ENCODE results near the gene POMC. TPM values are rescaled to one million over a fixed set of nuclear protein-coding genes. Genes with fewer than 3 reads are reported as not detected.
"Not testable (repeated sequence)": the region's sequence is repeated elsewhere in the genome, so short reads cannot be mapped to it uniquely, and the experiment has no call there.

Gene POMC
- total RNA-seq, 1 donor from 2014 or later, result 3.9 TPM

DNA sequence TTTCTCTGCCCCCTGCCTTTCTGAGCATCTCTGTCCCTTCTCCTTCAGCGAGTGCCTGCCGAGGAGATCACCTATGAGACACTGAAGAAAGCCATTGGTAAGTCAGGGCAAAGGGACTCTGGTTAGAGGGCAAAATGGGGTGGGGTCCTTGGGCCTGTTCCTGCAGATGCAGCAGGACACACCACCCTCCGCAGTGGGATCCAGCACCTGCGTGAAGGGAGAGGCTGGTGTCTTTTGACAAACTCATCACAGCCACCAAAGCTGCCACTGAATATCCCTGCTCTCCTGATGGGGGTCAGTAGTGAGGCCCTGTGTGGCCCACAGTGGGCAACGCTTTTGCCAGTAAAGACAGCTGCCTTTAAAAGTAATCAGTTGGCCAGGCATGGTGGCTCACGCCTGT, 18.7 kb downstream of the POMC start:
- H3K4me1 ChIP-seq, result no peaks in the 10 kb centered on the region
- ATAC-seq (no peak), DNase-seq (no peak)
- no peak overlapping the region for H3K27ac ChIP-seq
- no peaks in the 10 kb centered on the region for H3K27me3 ChIP-seq (ENCODE audit: low read depth)
- intact Hi-C loops (cut with DNase I), result no loop called here
- no peak overlapping the region for H3K4me3 ChIP-seq
- TF ChIP-seq, protein P1, sequence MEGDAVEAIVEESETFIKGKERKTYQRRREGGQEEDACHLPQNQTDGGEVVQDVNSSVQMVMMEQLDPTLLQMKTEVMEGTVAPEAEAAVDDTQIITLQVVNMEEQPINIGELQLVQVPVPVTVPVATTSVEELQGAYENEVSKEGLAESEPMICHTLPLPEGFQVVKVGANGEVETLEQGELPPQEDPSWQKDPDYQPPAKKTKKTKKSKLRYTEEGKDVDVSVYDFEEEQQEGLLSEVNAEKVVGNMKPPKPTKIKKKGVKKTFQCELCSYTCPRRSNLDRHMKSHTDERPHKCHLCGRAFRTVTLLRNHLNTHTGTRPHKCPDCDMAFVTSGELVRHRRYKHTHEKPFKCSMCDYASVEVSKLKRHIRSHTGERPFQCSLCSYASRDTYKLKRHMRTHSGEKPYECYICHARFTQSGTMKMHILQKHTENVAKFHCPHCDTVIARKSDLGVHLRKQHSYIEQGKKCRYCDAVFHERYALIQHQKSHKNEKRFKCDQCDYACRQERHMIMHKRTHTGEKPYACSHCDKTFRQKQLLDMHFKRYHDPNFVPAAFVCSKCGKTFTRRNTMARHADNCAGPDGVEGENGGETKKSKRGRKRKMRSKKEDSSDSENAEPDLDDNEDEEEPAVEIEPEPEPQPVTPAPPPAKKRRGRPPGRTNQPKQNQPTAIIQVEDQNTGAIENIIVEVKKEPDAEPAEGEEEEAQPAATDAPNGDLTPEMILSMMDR (IDR thresholded peaks at IDR 0.05), result no peak
- no peaks in the 10 kb centered on the region for H3K36me3 ChIP-seq
- H3K9me3 ChIP-seq, result no peaks in the 10 kb centered on the region

DNA sequence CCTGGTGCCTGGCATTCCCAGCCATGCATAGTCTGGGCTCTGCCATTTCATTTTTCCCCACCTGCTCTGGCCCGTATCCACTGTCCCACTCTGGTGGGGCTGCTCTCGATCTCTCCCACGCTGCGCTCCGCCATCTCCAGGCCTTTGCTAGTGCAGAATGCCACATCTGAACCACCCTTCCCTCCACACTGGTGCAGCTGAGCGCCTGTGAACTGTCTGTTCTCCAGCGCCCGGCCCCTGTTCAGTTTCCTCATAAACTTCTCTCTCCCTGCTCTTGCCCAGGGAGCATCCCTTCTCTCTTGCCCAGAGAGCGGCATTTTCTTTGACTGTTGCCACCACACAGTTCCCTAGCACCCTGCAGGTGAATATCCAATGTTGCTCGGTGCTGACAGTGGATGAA, 21.5 kb downstream of the POMC start:
- H3K27me3 ChIP-seq (ENCODE audit: low read depth), result no peaks in the 10 kb centered on the region
- TF ChIP-seq, protein P1 (IDR thresholded peaks at IDR 0.05), result no peak
- no peak overlapping the region for H3K4me3 ChIP-seq
- H3K27ac ChIP-seq, result no peak overlapping the region
- no peaks in the 10 kb centered on the region for H3K9me3 ChIP-seq
- H3K4me1 ChIP-seq, result no peaks in the 10 kb centered on the region
- intact Hi-C loops (cut with DNase I), result no loop called here
- ATAC-seq, result no peak
- DNase-seq, result no peak
- H3K36me3 ChIP-seq, result no peaks in the 10 kb centered on the region

DNA sequence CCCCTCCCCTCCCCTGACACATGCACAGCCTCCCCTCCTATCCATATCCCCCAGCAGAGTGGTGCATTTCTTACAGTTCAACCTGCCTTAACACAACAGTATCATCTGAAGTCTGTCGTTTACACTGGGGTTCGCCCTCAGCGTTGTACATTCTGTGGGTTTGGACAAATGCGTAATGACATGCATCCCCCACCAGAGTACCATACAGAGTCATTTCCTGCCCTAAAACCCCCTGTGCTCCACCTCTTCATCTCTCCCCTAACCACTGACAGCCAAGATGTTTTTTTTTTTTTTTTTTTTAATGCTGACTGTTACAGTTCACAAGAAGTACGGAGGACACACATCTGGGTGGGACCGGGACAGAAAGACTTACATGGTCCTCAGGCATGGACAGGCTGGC, 22.6 kb downstream of the POMC start:
- Histone ChIP-seq H3K27ac (no peak overlapping the region), H3K9me3 (no peaks in the 10 kb centered on the region), H3K4me3 (no peak overlapping the region), H3K36me3 (no peaks in the 10 kb centered on the region), H3K27me3 (ENCODE audit: low read depth) (no peaks in the 10 kb centered on the region), H3K4me1 (no peaks in the 10 kb centered on the region)
- ATAC-seq (no peak), DNase-seq (no peak)
- intact Hi-C loops (cut with DNase I), result no loop called here
- TF ChIP-seq, protein P1 (IDR thresholded peaks at IDR 0.05), result no peak

DNA sequence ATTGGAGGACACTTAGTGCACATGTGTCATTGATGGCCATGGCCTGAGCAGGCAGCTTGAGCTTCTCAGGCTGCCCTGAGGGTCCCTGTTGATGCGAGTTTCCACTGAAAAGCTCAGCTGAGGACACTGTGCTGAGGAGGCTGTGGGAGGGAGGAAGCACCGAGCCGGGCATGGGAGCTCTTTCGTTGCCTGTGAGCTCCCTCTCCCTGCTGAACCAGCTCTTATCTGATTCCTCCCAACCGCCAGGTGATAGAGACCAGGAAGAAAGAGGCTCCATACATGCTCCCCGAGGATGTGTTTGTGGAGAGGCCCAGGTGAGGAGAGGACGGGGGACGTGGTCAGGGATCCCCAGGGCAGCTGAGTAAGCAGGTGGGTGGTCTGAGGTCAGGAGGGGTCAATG, 27.3 kb downstream of the POMC start:
- Histone ChIP-seq H3K4me3 (no peak overlapping the region), H3K27me3 (ENCODE audit: low read depth) (no peaks in the 10 kb centered on the region), H3K27ac (no peak overlapping the region), H3K9me3 (no peaks in the 10 kb centered on the region), H3K4me1 (no peaks in the 10 kb centered on the region), H3K36me3 (no peaks in the 10 kb centered on the region)
- TF ChIP-seq, protein P1 (IDR thresholded peaks at IDR 0.05), result no peak
- ATAC-seq (no peak), DNase-seq (no peak)
- intact Hi-C loops (cut with DNase I), result no loop called here

DNA sequence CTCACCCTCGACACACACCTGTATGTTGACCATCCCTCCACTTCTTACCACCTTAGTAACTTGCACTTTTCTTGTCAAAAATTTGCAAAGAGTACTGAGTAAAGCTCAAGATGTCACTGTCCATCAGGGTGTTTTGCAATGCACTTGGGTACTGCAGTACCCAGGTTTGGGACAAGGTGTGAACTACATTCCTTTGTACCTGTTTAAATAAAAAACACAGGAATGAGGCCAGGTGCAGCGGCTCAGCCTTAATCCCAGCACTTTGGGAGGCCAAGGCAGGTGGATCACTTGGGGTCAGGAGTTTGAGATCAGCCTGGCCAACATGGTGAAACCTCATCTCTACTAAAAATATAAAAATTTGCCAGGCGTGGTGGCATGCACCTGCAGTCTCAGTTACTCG, 27.8 kb downstream of the POMC start:
- H3K4me3 ChIP-seq, result not testable (repeated sequence)

DNA sequence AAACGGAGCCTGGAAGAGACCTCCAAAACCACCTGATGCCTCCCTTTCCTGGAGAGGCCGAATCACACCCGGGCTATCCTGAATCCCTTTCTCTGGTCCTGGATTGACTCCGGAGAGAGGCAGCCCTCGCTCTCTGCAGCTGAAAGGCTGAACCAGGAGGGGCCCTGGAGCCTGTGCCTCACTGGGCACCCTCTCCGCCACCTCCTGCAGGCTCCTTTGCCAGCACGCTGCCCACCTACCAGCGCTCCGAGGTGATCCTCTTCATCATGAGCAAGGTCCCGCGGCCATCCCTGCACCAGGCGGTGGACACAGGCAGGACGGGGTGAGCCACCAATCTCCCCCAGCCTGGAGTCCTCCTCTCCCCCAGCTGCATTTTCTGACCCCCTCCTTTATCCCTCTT, 35.7 kb downstream of the POMC start:
- Histone ChIP-seq H3K4me1 (peaks cover 11% of the 10 kb centered on the region), H3K4me3 (no peak overlapping the region), H3K27ac (no peak overlapping the region), H3K27me3 (ENCODE audit: low read depth) (peaks cover 23% of the 10 kb centered on the region), H3K9me3 (no peaks in the 10 kb centered on the region), H3K36me3 (no peaks in the 10 kb centered on the region)
- intact Hi-C loops (cut with DNase I), result no loop called here
- ATAC-seq, result no peak
- DNase-seq, result no peak
- TF ChIP-seq, protein P1 (IDR thresholded peaks at IDR 0.05), result no peak

More for the DNA sequence above, 27.8 kb downstream of the POMC start:
- H3K27ac ChIP-seq; H3K27me3 ChIP-seq (ENCODE audit: low read depth); H3K4me1 ChIP-seq; H3K36me3 ChIP-seq; DNase-seq; intact Hi-C loops (cut with DNase I); H3K9me3 ChIP-seq: not testable (repeated sequence)
- peak; percentile 64 to 71 for ATAC-seq
